PFSK-1 (cell line): ENCODE results near the gene MUC22.

ENCODE experiments used
- FOXP2 ChIP-seq: optimal IDR thresholded peaks from 2 replicates; pipeline ENCODE3; 2011; ENCODE audit warnings: borderline replicate concordance, control low read depth, inconsistent platforms; ENCODE audit not compliant: insufficient read depth; ENCODE audit errors: extremely low read length, extremely low read depth
- POLR2AphosphoS5 ChIP-seq: IDR thresholded peaks from 2 replicates; pipeline ENCODE4 v1.6.1; 2012; ENCODE audit warnings: low read depth, mild to moderate bottlenecking, control low read depth, low read length, moderate library complexity
- REST ChIP-seq, 2 experiments: IDR thresholded peaks; 2 replicates each; pipeline versions ENCODE4 v1.6.1 to v1.8.0; 2011 to 2012; ENCODE audit warnings: low read depth in 2 of 2, low read length in 2 of 2, control low read depth in 1 of 2, inconsistent platforms in 1 of 2, mild to moderate bottlenecking in 1 of 2, moderate library complexity in 1 of 2; ENCODE audit not compliant: insufficient read depth in 1 of 2
- SIN3A ChIP-seq: IDR thresholded peaks from 2 replicates; pipeline ENCODE4 v1.6.1; 2012; ENCODE audit warnings: mild to moderate bottlenecking, low read length, moderate library complexity, borderline replicate concordance; ENCODE audit not compliant: insufficient read depth
- TAF1 ChIP-seq: IDR thresholded peaks from 2 replicates; pipeline ENCODE4 v1.6.1; 2012; ENCODE audit warnings: low read length, control low read depth, borderline replicate concordance; ENCODE audit not compliant: insufficient read depth

Gene MUC22

GRCh38 chr6:30974490-30975252, 35.6 kb upstream of the MUC22 start:
- no peak for TF ChIP-seq POLR2AphosphoS5
- TF ChIP-seq TAF1, result no peak
- no peak for TF ChIP-seq REST (IDR thresholded peaks at IDR 0.05; ENCODE audit: insufficient read depth in 1 of 2, low read depth in 2 of 2, low read length in 2 of 2)
- TF ChIP-seq SIN3A, result no peak
- TF ChIP-seq FOXP2, result no peak

- TF ChIP-seq POLR2AphosphoS5 (no peak), SIN3A (no peak), FOXP2 (no peak), REST (IDR thresholded peaks at IDR 0.05; ENCODE audit: insufficient read depth in 1 of 2, low read depth in 2 of 2, low read length in 2 of 2) (no peak), TAF1 (no peak)
Measured at GRCh38 chr6:30979141-30979540, 31.1 kb upstream of the MUC22 start.

GRCh38 chr6:30979690-30980089, 30.6 kb upstream of the MUC22 start:
- TF ChIP-seq TAF1 (no peak), REST (IDR thresholded peaks at IDR 0.05; ENCODE audit: insufficient read depth in 1 of 2, low read depth in 2 of 2, low read length in 2 of 2) (no peak), POLR2AphosphoS5 (no peak)

- TF ChIP-seq POLR2AphosphoS5 (no peak), SIN3A (no peak), REST (IDR thresholded peaks at IDR 0.05; ENCODE audit: insufficient read depth in 1 of 2, low read depth in 2 of 2, low read length in 2 of 2) (no peak), TAF1 (no peak), FOXP2 (no peak)
Measured at GRCh38 chr6:30981942-30982772, 28.1 kb upstream of the MUC22 start.
